Measurements from ENCODE around the gene EIF4G1.

- TF ChIP-seq, protein P1, sequence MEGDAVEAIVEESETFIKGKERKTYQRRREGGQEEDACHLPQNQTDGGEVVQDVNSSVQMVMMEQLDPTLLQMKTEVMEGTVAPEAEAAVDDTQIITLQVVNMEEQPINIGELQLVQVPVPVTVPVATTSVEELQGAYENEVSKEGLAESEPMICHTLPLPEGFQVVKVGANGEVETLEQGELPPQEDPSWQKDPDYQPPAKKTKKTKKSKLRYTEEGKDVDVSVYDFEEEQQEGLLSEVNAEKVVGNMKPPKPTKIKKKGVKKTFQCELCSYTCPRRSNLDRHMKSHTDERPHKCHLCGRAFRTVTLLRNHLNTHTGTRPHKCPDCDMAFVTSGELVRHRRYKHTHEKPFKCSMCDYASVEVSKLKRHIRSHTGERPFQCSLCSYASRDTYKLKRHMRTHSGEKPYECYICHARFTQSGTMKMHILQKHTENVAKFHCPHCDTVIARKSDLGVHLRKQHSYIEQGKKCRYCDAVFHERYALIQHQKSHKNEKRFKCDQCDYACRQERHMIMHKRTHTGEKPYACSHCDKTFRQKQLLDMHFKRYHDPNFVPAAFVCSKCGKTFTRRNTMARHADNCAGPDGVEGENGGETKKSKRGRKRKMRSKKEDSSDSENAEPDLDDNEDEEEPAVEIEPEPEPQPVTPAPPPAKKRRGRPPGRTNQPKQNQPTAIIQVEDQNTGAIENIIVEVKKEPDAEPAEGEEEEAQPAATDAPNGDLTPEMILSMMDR (IDR thresholded peaks at IDR 0.05; ENCODE audit: borderline replicate concordance, extremely low read depth, low read length, poor library complexity, severe bottlenecking) = no peak
- no peak for TF ChIP-seq EZH2 (IDR thresholded peaks at IDR 0.05; ENCODE audit: borderline replicate concordance, low read depth, low read length, severe bottlenecking)
These were observed 41.0 kb downstream of the EIF4G1 start for GRCh38 chr3:184355261-184356040.

Measured in DND-41 (cell line).